ENCODE results near the gene TEKT5.

- TF ChIP-seq POU2F2 (IDR thresholded peaks at IDR 0.05; ENCODE audit: low read depth, low read length), result no peak
- no peak for TF ChIP-seq POLR2AphosphoS5 (IDR thresholded peaks at IDR 0.05; ENCODE audit: low read depth, low read length)
- TF ChIP-seq SPI1 (IDR thresholded peaks at IDR 0.05; ENCODE audit: low read depth, low read length), result no peak
- no peak for TF ChIP-seq TAF1 (IDR thresholded peaks at IDR 0.05; ENCODE audit: low read depth, low read length)
- no peak for TF ChIP-seq POLR2A (IDR thresholded peaks at IDR 0.05; ENCODE audit: low read depth, low read length)
- TF ChIP-seq PAX5 (IDR thresholded peaks at IDR 0.05; ENCODE audit: insufficient read depth, low read length, severe bottlenecking), result no peak
Measured at GRCh38 chr16:10598157-10598556, 96.6 kb downstream of the TEKT5 start.

Data from GM12891 (cell line).